Right ventricle myocardium superior (tissue), 1 donor: ENCODE data around the gene SEPTIN10. TPM values are rescaled to one million over a fixed set of nuclear protein-coding genes. Genes with fewer than 3 reads are reported as not detected.
A peak's percentile ranks its signal among the peaks of the same experiment; 100 is the strongest.
"Not testable (repeated sequence)": the region's sequence is repeated elsewhere in the genome, so short reads cannot be mapped to it uniquely, and the experiment has no call there.

ENCODE experiments used
- ATAC-seq: fragments of 200-7000 bp; cut with Tn5 transposase; one replicate; pipeline ENCODE4 v1.9.1; 2020; ENCODE audit warnings: mild to moderate bottlenecking; ENCODE audit not compliant: poor library complexity
- DNase-seq: peaks from one replicate; pipeline ENCODE4 v3.0.0-alpha.2; 2020
- intact Hi-C: fragments of 100-400 bp; cut with DNase I; formaldehyde crosslinking; loops from one replicate; pipeline ENCODE4 v1.11.2; 2022
- total RNA-seq: library from RNA; stranded (reverse); fragmentation: NEBNext Ultra II Directional; extraction: Animal tissue kit (Norgen Biotek cat#: 25700); gene quantifications from one replicate; pipeline ENCODE4 v1.2.1, GENCODE V29; 2021
- donor health status: DM: no; HTN: yes; CAD: no; lungs with severe emphysema.

The SEPTIN10 gene
- total RNA-seq, 1 donor from 2014 or later, result 49.3 TPM

- peak; percentile 39 for ATAC-seq
- intact Hi-C loops, result no loop called here
- no peak for DNase-seq
Measured at GRCh38 chr2:109636317-109636716, 22.6 kb upstream of the SEPTIN10 start.

DNA sequence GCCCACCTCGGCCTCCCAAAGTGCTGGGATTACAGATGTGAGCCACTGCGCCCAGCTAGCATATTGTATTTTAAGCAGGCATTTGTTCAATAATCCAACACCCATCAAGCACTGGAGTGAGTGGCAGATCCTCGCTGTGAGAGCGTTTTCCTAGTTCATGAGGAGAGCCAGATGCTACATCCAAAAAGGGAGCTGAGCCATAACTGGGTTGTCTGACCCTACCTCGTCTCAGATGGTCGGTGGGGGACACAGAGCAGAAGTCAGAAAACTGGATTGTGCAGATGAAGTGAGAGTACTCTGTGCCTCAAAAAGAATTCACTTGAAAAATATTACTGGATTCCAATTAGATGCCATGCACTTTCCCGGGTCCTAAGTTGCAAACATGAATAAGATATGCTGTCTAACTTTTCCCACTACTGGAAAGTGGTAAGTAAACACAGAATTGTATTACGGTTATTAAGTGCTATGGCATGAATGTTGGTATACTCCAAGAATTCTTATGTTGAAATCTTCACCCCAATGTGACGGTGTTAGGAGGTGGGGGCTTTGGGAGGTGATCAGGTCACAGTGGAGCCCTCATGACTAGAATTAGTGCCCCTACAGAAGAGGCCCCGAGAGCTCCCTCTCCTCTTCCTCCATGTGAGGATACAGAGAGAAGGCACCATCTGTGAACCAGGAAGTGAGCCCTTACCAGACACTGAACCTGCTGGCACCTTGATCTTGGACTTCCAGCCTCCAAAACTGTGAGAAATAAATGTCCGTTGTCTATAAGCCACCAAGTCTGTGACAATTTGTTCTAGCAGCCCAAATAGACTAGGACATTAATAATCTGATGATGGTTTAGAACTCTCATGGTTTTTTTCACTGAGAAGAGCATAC lies 21.9 kb upstream of the SEPTIN10 start:
- DNase-seq, result no peak
- no peak for ATAC-seq
- intact Hi-C loops, result no loop called here

- intact Hi-C loops, result no loop called here
- no peak for DNase-seq
- no peak for ATAC-seq
Measured at GRCh38 chr2:109633284-109633961, 19.7 kb upstream of the SEPTIN10 start.

DNA sequence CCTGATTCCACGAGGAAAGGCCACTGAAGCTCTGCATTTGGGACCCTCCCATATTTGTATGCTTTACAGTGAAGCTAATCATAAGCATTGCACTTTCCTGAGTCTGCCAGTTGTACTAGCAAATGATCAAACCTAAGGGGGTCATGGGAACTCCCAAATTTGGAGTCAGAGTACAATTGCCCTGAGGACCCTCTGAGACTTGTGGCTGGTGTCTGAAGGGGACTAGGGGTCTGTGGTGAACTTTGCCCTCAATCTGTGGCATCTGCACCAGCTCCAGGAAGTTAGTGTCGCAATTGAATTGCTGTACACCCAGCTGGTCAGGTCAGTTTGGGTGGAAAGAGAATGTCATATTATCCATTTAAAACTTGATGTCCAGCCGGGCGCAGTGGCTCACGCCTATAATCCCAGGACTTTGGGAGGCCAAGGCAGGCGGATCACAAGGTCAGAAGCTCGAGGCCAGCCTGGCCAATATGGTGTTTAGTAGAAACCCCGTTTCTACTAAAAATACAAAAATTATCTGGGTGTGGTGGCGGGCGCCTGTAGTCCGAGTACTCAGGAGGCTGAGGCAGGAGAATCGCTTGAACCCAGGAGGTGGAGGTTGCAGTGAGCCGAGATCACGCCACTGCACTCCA lies 18.5 kb upstream of the SEPTIN10 start:
- DNase-seq (no peak), ATAC-seq (no peak)
- intact Hi-C loops, result no loop called here

DNA sequence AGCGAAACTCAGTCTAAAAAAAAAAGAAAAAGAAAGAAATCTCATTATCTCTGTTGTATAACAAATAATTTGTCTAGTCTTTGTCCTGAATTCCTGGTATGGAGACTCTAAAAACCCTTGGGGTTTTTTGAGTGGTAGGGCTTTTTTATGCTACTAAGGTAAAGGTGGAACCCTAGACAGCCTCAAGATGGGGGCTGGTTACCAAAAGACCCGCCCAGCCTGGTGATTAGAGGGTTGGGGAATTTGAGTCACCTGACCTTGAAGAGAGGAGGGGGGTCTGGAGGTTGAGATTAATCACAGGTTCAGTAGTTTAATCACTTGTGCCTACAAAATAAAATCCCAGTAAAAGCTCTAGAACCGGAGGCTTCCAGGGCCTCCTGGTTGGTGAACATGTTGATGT lies 18.0 kb upstream of the SEPTIN10 start:
- ATAC-seq (no peak), DNase-seq (no peak)
- intact Hi-C loops, result no loop called here

- intact Hi-C loops, result no loop called here
- no peak for ATAC-seq
Measured at GRCh38 chr2:109630441-109631430, 17.0 kb upstream of the SEPTIN10 start.

DNA sequence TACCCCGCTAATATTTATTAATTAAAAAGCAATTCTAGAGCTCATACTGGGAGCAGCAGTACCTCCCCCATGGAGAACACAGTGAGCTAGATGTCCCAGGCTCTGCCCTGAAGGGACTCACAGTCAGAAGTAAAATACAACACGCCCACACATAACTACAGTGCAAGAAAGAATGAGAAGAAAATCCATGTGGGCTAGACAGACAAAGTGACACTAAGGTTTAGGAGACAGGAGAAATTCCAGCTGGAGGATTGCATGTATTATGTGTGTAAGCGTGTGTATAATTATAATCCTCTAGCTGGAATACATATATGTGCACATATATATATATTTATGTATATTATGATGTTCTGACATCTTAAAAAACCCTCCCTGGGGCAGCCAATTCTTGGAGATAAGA lies 16.1 kb upstream of the SEPTIN10 start:
- intact Hi-C loops, result no loop called here
- DNase-seq (no peak), ATAC-seq (no peak)

More at GRCh38 chr2:109630441-109631430, 17.0 kb upstream of the SEPTIN10 start:
- DNase-seq, result no peak

DNA sequence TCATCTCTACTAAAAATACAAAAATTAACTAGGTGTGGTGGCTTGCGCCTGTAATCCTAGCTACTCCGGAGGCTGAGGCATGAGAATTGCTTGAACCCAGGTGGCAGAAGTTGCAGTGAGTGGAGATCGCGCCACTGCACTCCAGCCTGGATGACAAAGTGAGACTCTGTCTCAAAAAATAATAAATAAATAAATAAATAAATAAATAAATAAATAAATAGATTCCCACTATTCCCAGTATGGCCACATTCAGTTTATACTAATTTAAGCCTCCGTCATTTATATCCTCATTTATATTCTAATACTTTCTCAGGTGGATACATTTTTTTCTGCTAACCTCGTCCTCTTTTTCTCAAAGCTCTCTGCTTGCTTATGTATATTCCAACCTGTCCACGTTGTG lies 14.6 kb upstream of the SEPTIN10 start:
- DNase-seq, intact Hi-C loops, ATAC-seq: not testable (repeated sequence)

- DNase-seq (no peak), ATAC-seq (no peak)
- intact Hi-C loops, result no loop called here
Measured at GRCh38 chr2:109624339-109624738, 10.6 kb upstream of the SEPTIN10 start.

- intact Hi-C loops, result no loop called here
- DNase-seq (no peak), ATAC-seq (no peak)
Measured at GRCh38 chr2:109623923-109624322, 10.2 kb upstream of the SEPTIN10 start.

DNA sequence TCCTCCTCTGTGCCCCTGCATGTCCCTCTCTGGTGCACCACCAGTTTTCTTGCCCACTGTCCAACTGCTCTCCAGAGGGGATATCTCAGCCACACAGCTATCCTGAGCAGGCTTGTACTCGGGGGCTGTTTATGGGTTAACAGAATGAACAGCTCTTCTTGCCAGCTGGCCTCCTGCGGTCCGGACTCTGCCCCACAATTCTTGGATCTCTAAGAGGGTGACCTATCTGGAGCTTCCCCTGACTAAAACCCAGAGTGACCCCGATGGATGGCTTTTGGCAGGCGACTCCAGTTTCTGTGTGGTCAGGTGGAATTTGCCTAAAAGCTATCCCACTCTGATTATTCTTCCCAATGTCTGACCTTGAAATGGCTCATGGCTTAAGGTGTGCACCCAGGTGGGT lies 9.5 kb upstream of the SEPTIN10 start:
- DNase-seq, result no peak
- no peak for ATAC-seq
- intact Hi-C loops, result no loop called here

DNA sequence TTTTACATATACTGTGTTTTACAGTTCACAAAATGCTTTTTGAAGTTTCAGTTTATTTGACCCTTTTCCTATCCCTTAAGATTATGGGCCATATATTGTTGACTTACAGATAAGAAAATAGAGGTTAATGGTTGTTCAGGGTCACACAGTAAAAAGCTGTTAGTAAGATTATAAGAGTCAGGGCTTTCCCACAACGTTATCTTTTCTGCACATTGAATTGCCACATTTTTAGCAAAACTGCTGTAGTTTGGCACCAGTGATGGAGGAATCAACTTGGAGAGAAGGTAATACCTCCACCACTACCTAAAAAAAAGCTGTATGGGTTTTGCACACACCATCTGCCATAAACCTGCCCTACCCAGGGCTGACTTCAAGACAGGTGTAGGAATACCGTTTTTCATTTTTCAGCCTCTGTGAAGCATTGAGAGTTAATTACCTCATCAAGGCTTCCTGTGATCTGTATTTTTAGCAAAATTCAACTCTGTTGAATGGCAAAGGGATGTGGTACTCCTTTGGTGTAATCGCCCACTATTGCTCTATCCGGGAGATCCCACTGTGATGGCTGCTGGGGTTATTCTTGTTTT lies 5.4 kb upstream of the SEPTIN10 start:
- no peak for ATAC-seq
- intact Hi-C loops, result no loop called here

DNA sequence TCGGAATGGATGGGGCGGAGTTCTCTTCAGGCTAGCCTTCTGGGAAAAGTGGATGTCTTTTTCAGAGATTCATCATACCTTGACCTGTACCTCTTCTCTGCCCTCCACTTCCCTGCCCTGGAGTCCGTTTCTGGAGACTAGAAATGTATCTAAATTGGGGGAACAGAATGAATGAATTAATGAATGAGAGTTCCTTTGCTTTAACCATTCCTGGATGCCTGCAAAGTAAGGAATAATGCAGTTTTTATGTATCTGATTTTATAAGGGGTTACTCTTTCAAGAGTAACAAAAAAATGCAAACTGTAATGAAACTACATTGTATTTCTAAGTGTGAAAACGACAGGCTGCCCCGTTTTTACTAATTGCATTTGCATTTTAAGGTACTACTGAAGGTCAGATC lies 2.4 kb upstream of the SEPTIN10 start:
- intact Hi-C loops, result no loop called here
- DNase-seq (no peak), ATAC-seq (no peak)

More for the DNA sequence above, 5.4 kb upstream of the SEPTIN10 start:
- no peak for DNase-seq

DNA sequence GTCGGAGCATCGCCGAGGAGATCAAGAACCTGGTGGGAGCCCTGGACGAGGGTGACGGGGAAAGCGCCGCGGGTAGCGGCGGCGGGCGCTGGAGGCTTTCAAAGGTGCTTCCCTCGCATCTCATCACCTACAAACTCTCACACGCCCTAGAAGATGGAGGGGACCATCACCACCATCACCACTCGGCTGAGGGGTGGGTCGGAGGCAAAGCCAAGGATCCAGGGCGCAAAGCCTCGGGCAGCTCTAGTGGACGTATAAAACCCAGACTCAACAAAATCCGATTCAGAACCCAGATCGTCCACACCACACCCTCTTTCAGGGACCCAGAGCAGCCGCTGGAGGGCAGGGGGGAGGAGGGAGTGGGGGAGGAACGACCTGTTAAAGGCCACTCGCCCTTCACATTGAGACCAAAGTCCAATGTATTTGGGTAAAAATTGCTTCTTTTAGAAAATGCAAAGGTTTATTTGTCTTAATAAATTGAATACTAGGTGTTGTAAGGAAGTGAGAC lies 1.9 kb upstream of the SEPTIN10 start:
- ATAC-seq, result no peak
- DNase-seq, result no peak
- intact Hi-C loops, result no loop called here

GRCh38 chr2:109614715-109615636 lies 1.2 kb upstream of the SEPTIN10 start:
- DNase-seq (peak; percentile 45), ATAC-seq (no peak)
- intact Hi-C loops, result no loop called here

DNA sequence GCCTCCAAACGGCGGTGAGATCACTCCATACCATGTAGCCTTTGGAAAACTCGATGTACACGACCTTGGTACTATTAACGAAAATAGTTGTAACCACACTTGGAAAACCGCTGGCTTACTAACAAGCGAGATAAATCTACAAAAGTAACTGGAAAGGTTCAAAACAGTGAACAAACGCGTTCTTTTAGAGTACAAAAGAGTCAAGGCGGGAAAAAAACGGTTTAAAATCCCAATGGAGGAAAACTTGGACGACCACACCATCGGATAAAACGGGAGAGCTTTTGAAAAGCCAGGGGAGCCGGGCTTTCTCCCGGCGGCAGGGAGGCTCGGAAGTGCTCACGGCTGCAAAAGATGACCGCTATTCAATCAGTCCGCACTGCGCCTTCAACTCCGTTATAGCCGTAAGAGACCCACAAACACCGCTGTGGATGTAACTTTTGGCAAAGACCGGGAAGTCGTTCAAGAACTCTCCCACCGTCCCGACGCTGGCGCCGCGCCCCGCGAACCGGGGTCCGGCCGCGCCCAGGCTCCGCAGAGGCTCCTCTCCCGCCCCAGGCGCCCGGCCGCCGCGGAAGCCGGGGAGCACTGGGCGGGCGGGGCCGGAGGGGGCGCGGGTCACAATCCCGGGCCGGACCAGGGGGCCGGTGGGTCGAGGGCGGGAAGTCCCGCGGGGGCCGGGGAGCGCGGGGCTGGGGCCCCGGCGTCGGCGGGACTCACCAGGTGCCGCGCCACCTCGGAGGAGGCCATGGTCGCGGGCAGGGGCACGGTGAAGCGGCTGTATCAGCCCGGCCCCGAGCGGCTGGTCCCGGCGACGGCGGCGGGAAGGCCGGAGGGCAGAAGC lies 465 bp downstream of the SEPTIN10 start:
- peak; percentile 85 for DNase-seq
- intact Hi-C loops, result no loop called here
- peak; percentile 55 for ATAC-seq
